Posterior vena cava (tissue), 2 donors: ENCODE measurements around the gene PCIF1. TPM values are rescaled to one million over a fixed set of nuclear protein-coding genes. Genes with fewer than 3 reads are reported as not detected.

Experiments used
- total RNA-seq, 2 donors: library from RNA; stranded (reverse); fragmentation: NEBNext Ultra II Directional; extraction: Animal tissue kit (Norgen Biotek cat#: 25700); gene quantifications; one replicate each; pipeline ENCODE4 v1.2.1, GENCODE V29; 2021
- donor health status: DM: yes; HTN: yes; CAD: no.
- donor health status: DM: yes; HTN: yes; CAD: no.

Gene PCIF1
- total RNA-seq, 2 donors from 2014 or later: 27.3 to 35.7 TPM

Other genes with a start within 250 kb of the PCIF1 start
- gene WFDC13, start 232.6 kb upstream of the PCIF1 start, total RNA-seq: not detected
- gene WFDC10B, start 229.7 kb upstream of the PCIF1 start, total RNA-seq: under 1 TPM in 1 of 2 donors, not detected in 1; 0.48 TPM
- gene SPINT4, start 212.3 kb upstream of the PCIF1 start, total RNA-seq: not detected
- 1 to 10 TPM in 1 of 2 donors, not detected in 1; 4.7 TPM for gene WFDC3, start 142.8 kb upstream of the PCIF1 start, total RNA-seq
- gene DNTTIP1, start 142.7 kb upstream of the PCIF1 start, total RNA-seq: 10 to 100 TPM; 20.3 to 23.7 TPM
- gene UBE2C, start 122.0 kb upstream of the PCIF1 start, total RNA-seq: under 1 TPM in 1 of 2 donors, not detected in 1; 0.79 TPM
- gene TNNC2, start 107.4 kb upstream of the PCIF1 start, total RNA-seq: under 1 TPM; 0.48 to 0.60 TPM
- 10 to 100 TPM; 35.8 to 55.4 TPM for gene SNX21, start 100.9 kb upstream of the PCIF1 start, total RNA-seq
- gene ACOT8, start 77.3 kb upstream of the PCIF1 start, total RNA-seq: 10 to 100 TPM; 12.2 to 14.1 TPM
- gene ZSWIM3, start 77.1 kb upstream of the PCIF1 start, total RNA-seq: 1 to 10 TPM; 2.3 to 2.5 TPM
- 1 to 10 TPM; 6.5 to 7.0 TPM for gene ZSWIM1, start 53.5 kb upstream of the PCIF1 start, total RNA-seq
- gene SPATA25, start 47.1 kb upstream of the PCIF1 start, total RNA-seq: 1 to 10 TPM in 1 of 2 donors, under 1 TPM in 1; 1.00 to 9.6 TPM
- 10 to 100 TPM; 10.0 to 35.4 TPM for gene NEURL2, start 43.5 kb upstream of the PCIF1 start, total RNA-seq
- 100 to 1,000 TPM in 1 of 2 donors, 10 to 100 TPM in 1; 81.2 to 112 TPM for gene CTSA, start 43.3 kb upstream of the PCIF1 start, total RNA-seq
- 100 to 1,000 TPM; 134 to 689 TPM for gene PLTP, start 22.5 kb upstream of the PCIF1 start, total RNA-seq
- gene ZNF335, start 37.5 kb downstream of the PCIF1 start, total RNA-seq: 10 to 100 TPM; 12.6 to 13.7 TPM
- gene MMP9, start 74.2 kb downstream of the PCIF1 start, total RNA-seq: 10 to 100 TPM in 1 of 2 donors, 1 to 10 TPM in 1; 2.2 to 16.6 TPM
- gene SLC12A5, start 94.5 kb downstream of the PCIF1 start, total RNA-seq: under 1 TPM in 1 of 2 donors, not detected in 1; 0.48 TPM
- gene NCOA5, start 155.3 kb downstream of the PCIF1 start, total RNA-seq: 10 to 100 TPM; 18.7 to 20.4 TPM
- 10 to 100 TPM in 1 of 2 donors, 1 to 10 TPM in 1; 9.6 to 11.3 TPM for gene CD40, start 183.6 kb downstream of the PCIF1 start, total RNA-seq